Measurements from ENCODE around the gene CTSA. TPM values are rescaled to one million over a fixed set of nuclear protein-coding genes. Genes with fewer than 3 reads are reported as not detected.

Gene CTSA
- total RNA-seq (401 and 425 TPM in 2 replicates), polyA plus RNA-seq (716 and 724 TPM in 2 replicates)

GRCh38 chr20:45890985-45891983 lies at the start of gene CTSA, which contains the start of gene NEURL2:
Gene CTSA (plus strand): TSS chr20:45891335. CDS start chr20:45891569, 234 bp downstream.
Gene NEURL2 (minus strand): TSS chr20:45891208. CDS start chr20:45890991, 217 bp downstream.
- Histone ChIP-seq H3K79me2 (peaks cover 44% of the 10 kb centered on the region), H3K36me3 (replicated peaks; ENCODE audit: insufficient read depth, low read depth) (no peaks in the 10 kb centered on the region), H3K9me3 (ENCODE audit: low read depth) (no peaks in the 10 kb centered on the region), H4K20me1 (ENCODE audit: insufficient read depth, poor library complexity, severe bottlenecking) (peaks cover 3% of the 10 kb centered on the region), H3K4me3 (peak within 1 kb of the TSS; percentile 26), H3K27ac (peak within 1 kb of the TSS; percentile 86), H2AFZ (peak within 1 kb of the TSS; percentile 43), H3K4me2 (peak within 1 kb of the TSS; percentile 92), H3K4me1 (ENCODE audit: insufficient read depth) (peaks cover 8% of the 10 kb centered on the region), H3K27me3 (no peaks in the 10 kb centered on the region), H3K9me2 (replicated peaks; ENCODE audit: insufficient read depth) (no peaks in the 10 kb centered on the region)
- 4% methylated on average over 73 of the region's 78 CpGs for WGBS (ENCODE audit: low lambda C conversion rate, missing lambda C conversion rate)
- peak; percentile 96 for DNase-seq (ENCODE audit: low spot score)
- TF ChIP-seq CTCF (IDR thresholded peaks at IDR 0.05; ENCODE audit: poor library complexity) (no peak), EZH2 (IDR thresholded peaks at IDR 0.05; ENCODE audit: borderline replicate concordance) (no peak)

DNA sequence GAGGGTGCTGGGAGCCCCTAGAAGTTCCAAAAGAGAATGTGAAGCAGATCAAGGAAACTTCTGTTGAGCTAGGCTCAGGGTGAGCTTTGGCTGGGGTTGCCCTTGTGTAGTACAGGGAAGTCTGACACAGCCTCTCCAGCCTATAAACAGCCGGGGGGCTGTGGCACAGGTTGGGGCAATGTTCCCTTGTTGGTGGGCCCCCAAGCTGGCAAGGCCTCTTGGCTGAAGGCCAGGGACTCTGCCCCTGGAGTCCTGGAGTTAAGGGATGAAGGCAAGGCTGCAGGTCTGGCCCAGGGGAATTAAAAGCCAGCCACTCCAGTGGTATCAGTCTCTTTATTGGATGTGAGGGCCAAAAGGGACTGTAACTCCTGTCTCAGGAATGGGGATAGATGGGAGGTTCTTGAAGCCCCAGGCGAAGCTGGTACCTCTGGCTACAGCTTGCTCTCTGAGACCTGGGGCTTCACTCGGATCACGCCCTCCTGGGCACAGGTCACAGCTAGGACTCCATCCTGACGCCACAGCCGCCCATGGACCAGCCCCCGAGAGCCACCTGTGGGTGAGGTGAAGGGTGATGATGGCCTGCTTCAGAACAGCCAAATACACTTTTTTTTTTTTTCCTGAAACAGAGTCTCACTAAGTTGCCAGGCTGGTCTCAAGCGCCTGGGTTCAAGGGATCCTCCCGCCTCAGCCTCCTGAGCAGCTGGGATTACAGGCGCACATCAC lies 49.6 kb upstream of the CTSA start:
- H3K9me3 ChIP-seq (ENCODE audit: low read depth): no peaks in the 10 kb centered on the region
- peaks cover 4% of the 10 kb centered on the region for H3K79me2 ChIP-seq
- peaks cover 3% of the 10 kb centered on the region for H3K4me1 ChIP-seq (ENCODE audit: insufficient read depth)
- no peak overlapping the region for H3K4me3 ChIP-seq
- H3K9me2 ChIP-seq (replicated peaks; ENCODE audit: insufficient read depth): no peaks in the 10 kb centered on the region
- H2AFZ ChIP-seq: no peak overlapping the region
- H3K4me2 ChIP-seq: no peak overlapping the region
- no peak overlapping the region for H3K27ac ChIP-seq
- TF ChIP-seq EZH2phosphoT487 (IDR thresholded peaks at IDR 0.05; ENCODE audit: low read depth, severe bottlenecking, unreplicated experiment) (no peak), EZH2 (IDR thresholded peaks at IDR 0.05; ENCODE audit: borderline replicate concordance) (no peak)
- H4K20me1 ChIP-seq (ENCODE audit: insufficient read depth, poor library complexity, severe bottlenecking): no peaks in the 10 kb centered on the region
- H3K27me3 ChIP-seq: no peaks in the 10 kb centered on the region
- 94% methylated on average over 10 of the region's 10 CpGs for WGBS (ENCODE audit: low lambda C conversion rate, missing lambda C conversion rate)
- no peak for DNase-seq (ENCODE audit: low spot score)
- no peaks in the 10 kb centered on the region for H3K36me3 ChIP-seq (replicated peaks; ENCODE audit: insufficient read depth, low read depth)

- no peak overlapping the region for H2AFZ ChIP-seq
- H3K27me3 ChIP-seq: no peaks in the 10 kb centered on the region
- no peak for DNase-seq (ENCODE audit: low spot score)
- TF ChIP-seq EZH2 (IDR thresholded peaks at IDR 0.05; ENCODE audit: borderline replicate concordance) (no peak), EZH2phosphoT487 (IDR thresholded peaks at IDR 0.05; ENCODE audit: low read depth, severe bottlenecking, unreplicated experiment) (no peak), CTCF (IDR thresholded peaks at IDR 0.05; ENCODE audit: poor library complexity) (no peak)
- H4K20me1 ChIP-seq (ENCODE audit: insufficient read depth, poor library complexity, severe bottlenecking): no peaks in the 10 kb centered on the region
- H3K4me3 ChIP-seq: no peak overlapping the region
- 85% methylated on average over 5 of the region's 5 CpGs for WGBS (ENCODE audit: low lambda C conversion rate, missing lambda C conversion rate)
- peaks cover 4% of the 10 kb centered on the region for H3K79me2 ChIP-seq
- H3K36me3 ChIP-seq (replicated peaks; ENCODE audit: insufficient read depth, low read depth): no peaks in the 10 kb centered on the region
- H3K27ac ChIP-seq: no peak overlapping the region
- H3K4me1 ChIP-seq (ENCODE audit: insufficient read depth): no peaks in the 10 kb centered on the region
- no peak overlapping the region for H3K4me2 ChIP-seq
- no peaks in the 10 kb centered on the region for H3K9me2 ChIP-seq (replicated peaks; ENCODE audit: insufficient read depth)
- H3K9me3 ChIP-seq (ENCODE audit: low read depth): no peaks in the 10 kb centered on the region
Observed at GRCh38 chr20:45842169-45842812, 48.8 kb upstream of the CTSA start.

Measured in hepatocyte (in vitro differentiated cells).